Sigmoid colon (tissue), 4 donors: ENCODE data around the gene SYNJ2.
"Not testable (repeated sequence)": the region's sequence is repeated elsewhere in the genome, so short reads cannot be mapped to it uniquely, and the experiment has no call there.

Experiments
- CTCF ChIP-seq, 4 experiments: fragments of 450-650 bp in 3 of 4; fragments of 200-600 bp in 1 of 4; IDR thresholded peaks; one replicate each; pipeline ENCODE4 v1.5.1; 2016 to 2019; ENCODE audit warnings: antibody characterized with exemption in 4 of 4, mild to moderate bottlenecking in 3 of 4, moderate library complexity in 2 of 4
- POLR2A ChIP-seq, 2 donors: fragments of 450-650 bp; IDR thresholded peaks; one replicate each; pipeline ENCODE4 v1.6.1; 2016; ENCODE audit warnings: antibody characterized with exemption in 2 of 2, mild to moderate bottlenecking in 2 of 2, moderate library complexity in 2 of 2
- POLR2AphosphoS5 ChIP-seq, 4 donors: sonication (generic); formaldehyde crosslinking; IDR thresholded peaks; one replicate each; pipeline ENCODE4 v1.6.1; 2017; ENCODE audit warnings: antibody characterized with exemption in 4 of 4

- TF ChIP-seq POLR2AphosphoS5, CTCF, POLR2A (IDR thresholded peaks at IDR 0.05): not testable (repeated sequence)
Measured at GRCh38 chr6:157972177-157972576, 9.5 kb upstream of the SYNJ2 start.
